GM23338 (cell line): ENCODE measurements around the gene SZT2. TPM values are rescaled to one million over a fixed set of nuclear protein-coding genes. Genes with fewer than 3 reads are reported as not detected.
A peak's percentile ranks its signal among the peaks of the same experiment; 100 is the strongest.

Experiments
- ATAC-seq: fragments of 200-7000 bp; cut with Tn5 transposase; 3 replicates; pipeline ENCODE4 v1.9.1; 2020
- DNase-seq: peaks from one replicate; pipeline ENCODE4 v3.0.0-alpha.2; 2015; ENCODE audit warnings: low spot score
- H2AFZ ChIP-seq: fragments of 200-600 bp; sonication (generic); 2 replicates; pipeline ENCODE4 v1.8.0; 2016; ENCODE audit warnings: antibody characterized with exemption, mild to moderate bottlenecking, moderate library complexity
- H3F3A ChIP-seq: fragments of 200-600 bp; sonication (generic); replicated peaks from 2 replicates; pipeline ENCODE4 v1.8.0; 2017; ENCODE audit warnings: antibody characterized with exemption, mixed run types, low read depth
- H3K27ac ChIP-seq: fragments of 200-600 bp; sonication (generic); 2 replicates; pipeline ENCODE4 v1.6.1; 2016; ENCODE audit warnings: low read depth
- H3K27me3 ChIP-seq: fragments of 200-600 bp; sonication (generic); 2 replicates; pipeline ENCODE4 v1.8.0; 2016; ENCODE audit warnings: mild to moderate bottlenecking, mixed run types, moderate library complexity; ENCODE audit not compliant: insufficient read depth
- H3K36me3 ChIP-seq: fragments of 200-600 bp; sonication (generic); 2 replicates; pipeline ENCODE4 v1.8.0; 2016; ENCODE audit warnings: mild to moderate bottlenecking; ENCODE audit not compliant: insufficient read depth
- H3K4me1 ChIP-seq: fragments of 200-600 bp; sonication (generic); 2 replicates; pipeline ENCODE4 v1.8.0; 2016; ENCODE audit warnings: mild to moderate bottlenecking, moderate library complexity; ENCODE audit not compliant: insufficient read depth
- H3K4me2 ChIP-seq: fragments of 200-600 bp; sonication (generic); 2 replicates; pipeline ENCODE4 v1.7.1; 2017; ENCODE audit warnings: mixed run types
- H3K4me3 ChIP-seq: fragments of 200-600 bp; sonication (generic); 2 replicates; pipeline ENCODE4 v1.6.1; 2016; ENCODE audit warnings: mixed run types
- H3K79me2 ChIP-seq: fragments of 200-600 bp; sonication (generic); replicated peaks from 2 replicates; pipeline ENCODE4 v1.8.0; 2017; ENCODE audit warnings: mild to moderate bottlenecking; ENCODE audit not compliant: insufficient read depth
- H3K9me2 ChIP-seq: fragments of 200-600 bp; sonication (generic); 2 replicates; pipeline ENCODE4 v1.8.0; 2017; ENCODE audit not compliant: insufficient read depth
- H4K20me1 ChIP-seq: fragments of 200-600 bp; sonication (generic); replicated peaks from 2 replicates; pipeline ENCODE4 v1.8.0; 2017; ENCODE audit warnings: mild to moderate bottlenecking; ENCODE audit not compliant: insufficient read depth
- H3K27ac Mint-ChIP-seq: 2 replicates; pipeline ENCODE4 v1.8.0; 2020; ENCODE audit warnings: inconsistent platforms, mild to moderate bottlenecking, moderate library complexity, mixed read lengths
- H3K27me3 Mint-ChIP-seq: 3 replicates; pipeline ENCODE4 v1.8.0; 2022; ENCODE audit warnings: low read depth, mild to moderate bottlenecking, moderate library complexity, mixed read lengths, inconsistent platforms; ENCODE audit not compliant: insufficient read depth, poor library complexity
- H3K36me3 Mint-ChIP-seq: 3 replicates; pipeline ENCODE4 v1.8.0; 2021; ENCODE audit warnings: low read depth, mild to moderate bottlenecking, inconsistent platforms, moderate library complexity, mixed read lengths
- H3K4me1 Mint-ChIP-seq: 3 replicates; pipeline ENCODE4 v1.8.0; 2020; ENCODE audit warnings: mild to moderate bottlenecking, inconsistent platforms, mixed read lengths
- H3K4me3 Mint-ChIP-seq: 3 replicates; pipeline ENCODE4 v1.8.0; 2021; ENCODE audit warnings: moderate library complexity, mild to moderate bottlenecking, inconsistent platforms, mixed read lengths
- H3K9me3 Mint-ChIP-seq: 3 replicates; pipeline ENCODE4 v1.8.0; 2020; ENCODE audit warnings: moderate library complexity, mild to moderate bottlenecking, inconsistent platforms, mixed read lengths
- CREB1 ChIP-seq: fragments of 250-450 bp; sonication (Bioruptor Pico); IDR thresholded peaks from 2 replicates; pipeline ENCODE4 v1.5.0; 2020; ENCODE audit warnings: low read depth, mild to moderate bottlenecking, moderate library complexity
- CTCF ChIP-seq, 2 experiments: fragments of 200-600 bp in 1 of 2; sonication (generic) in 1 of 2; conservative IDR thresholded peaks; 2 replicates each; pipeline versions ENCODE4 v1.5.1 to v1.6.1; 2016 to 2017; ENCODE audit warnings: antibody characterized with exemption in 2 of 2, low read depth in 2 of 2, mild to moderate bottlenecking in 2 of 2, moderate library complexity in 1 of 2
- ETS1 ChIP-seq: IDR thresholded peaks from 2 replicates; pipeline ENCODE4 v1.6.1; 2016; ENCODE audit warnings: antibody characterized with exemption
- EZH2 ChIP-seq: fragments of 200-600 bp; sonication (generic); IDR thresholded peaks from one replicate; pipeline ENCODE4 v1.8.0; 2017; ENCODE audit warnings: antibody characterized with exemption, mild to moderate bottlenecking, low read depth; ENCODE audit not compliant: unreplicated experiment
- EZH2phosphoT487 ChIP-seq: fragments of 200-600 bp; sonication (generic); IDR thresholded peaks from one replicate; pipeline ENCODE4 v1.8.1; 2018; ENCODE audit warnings: antibody characterized with exemption; ENCODE audit not compliant: unreplicated experiment
- JUNB ChIP-seq: IDR thresholded peaks from one replicate; pipeline ENCODE4 v1.6.1; 2016; ENCODE audit warnings: antibody characterized with exemption; ENCODE audit not compliant: unreplicated experiment
- NANOG ChIP-seq: IDR thresholded peaks from 2 replicates; pipeline ENCODE4 v1.6.1; 2016; ENCODE audit warnings: antibody characterized with exemption, borderline replicate concordance
- POLR2AphosphoS5 ChIP-seq: IDR thresholded peaks from 2 replicates; pipeline ENCODE4 v1.6.1; 2016; ENCODE audit warnings: antibody characterized with exemption, low read depth
- REST ChIP-seq: IDR thresholded peaks from one replicate; pipeline ENCODE4 v1.6.1; 2018; ENCODE audit warnings: antibody characterized with exemption; ENCODE audit not compliant: unreplicated experiment
- STAT1 ChIP-seq: IDR thresholded peaks from one replicate; pipeline ENCODE4 v1.6.1; 2016; ENCODE audit warnings: antibody characterized with exemption; ENCODE audit not compliant: unreplicated experiment
- ZNF114 ChIP-seq: fragments of 250-450 bp; sonication (Bioruptor Pico); IDR thresholded peaks from 2 replicates; pipeline ENCODE4 v1.5.0; 2020; ENCODE audit warnings: mild to moderate bottlenecking, moderate library complexity
- ZNF331 ChIP-seq: fragments of 250-450 bp; sonication (Bioruptor Pico); IDR thresholded peaks from 2 replicates; pipeline ENCODE4 v1.5.0; 2020; ENCODE audit warnings: low read depth, mild to moderate bottlenecking, moderate library complexity
- ZNF462 ChIP-seq: fragments of 250-450 bp; sonication (Bioruptor Pico); IDR thresholded peaks from 2 replicates; pipeline ENCODE4 v1.5.0; 2020; ENCODE audit warnings: mild to moderate bottlenecking, moderate library complexity
- polyA plus RNA-seq: library from polyadenylated mRNA; unstranded; fragments of >200 nt; fragmentation: Nextera tagmentation; extraction: Ambion mirVana; gene quantifications from 2 replicates; pipeline ENCODE4 v1.2.1, GENCODE V29; 2016
- total RNA-seq: library from RNA; depleted of rRNA; stranded (reverse); fragments of >200 nt; shearing (Covaris generic); gene quantifications from 2 replicates; pipeline ENCODE4 v1.2.3, GENCODE V29; 2014

The SZT2 gene
- total and polyA plus RNA-seq, 2 experiments from 2014 or later: 4.1 to 16.1 TPM

- ATAC-seq (peak; percentile 48), DNase-seq (peak; percentile 63)
- Histone ChIP-seq H3K27me3 (no peaks in the 10 kb centered on the region), H3K4me1 (peaks cover 19% of the 10 kb centered on the region), H3F3A (peaks cover 23% of the 10 kb centered on the region), H4K20me1 (peaks cover 11% of the 10 kb centered on the region), H3K79me2 (peaks cover 8% of the 10 kb centered on the region), H3K27ac (peak overlapping the region; percentile 48; the same call in 1 of the 2 replicates), H2AFZ (0 out of 2 replicates have a peak overlapping the region, but pooled peaks have one; percentile 56), H3K4me3 (peak overlapping the region; percentile 90), H3K4me2 (peak overlapping the region; percentile 94), H3K36me3 (peaks cover 7% of the 10 kb centered on the region; the same call in 1 of the 2 replicates), H3K9me2 (no peaks in the 10 kb centered on the region)
- Mint-ChIP-seq H3K9me3 (no peaks in the 10 kb centered on the region; the same call in 2 of the 3 replicates), H3K4me3 (peak overlapping the region; percentile 82), H3K4me1 (peaks cover 21% of the 10 kb centered on the region), H3K36me3 (peaks cover 25% of the 10 kb centered on the region), H3K27ac (no peak overlapping the region), H3K27me3 (peaks cover 6% of the 10 kb centered on the region)
- no peak for TF ChIP-seq ETS1
- TF ChIP-seq STAT1: no peak
- TF ChIP-seq ZNF331 (CRISPR knock-in tag): no peak
- no peak for TF ChIP-seq ZNF114 (CRISPR knock-in tag)
- TF ChIP-seq NANOG: no peak
- no peak for TF ChIP-seq EZH2
- no peak for TF ChIP-seq REST
- no peak for TF ChIP-seq POLR2AphosphoS5
- TF ChIP-seq EZH2phosphoT487: no peak
- TF ChIP-seq ZNF462: no peak
- TF ChIP-seq CREB1: no peak
- TF ChIP-seq CTCF (conservative IDR thresholded peaks at IDR 0.05; ENCODE audit: low read depth in 2 of 2): no peak
- TF ChIP-seq JUNB: no peak
These were observed 22.4 kb upstream of the SZT2 start for GRCh38 chr1:43367026-43367903.
